Activated T-cell treated with anti-CD3 and anti-CD28 coated beads for 4 hours (primary cell): ENCODE measurements around the gene TCF7L2.

Experiments used
- DNase-seq: peaks from one replicate; pipeline ENCODE4 v3.0.0-alpha.2; 2020

The TCF7L2 gene

GRCh38 chr10:112949143-112949823, 764 bp upstream of the TCF7L2 start:
- DNase-seq: no peak

DNA sequence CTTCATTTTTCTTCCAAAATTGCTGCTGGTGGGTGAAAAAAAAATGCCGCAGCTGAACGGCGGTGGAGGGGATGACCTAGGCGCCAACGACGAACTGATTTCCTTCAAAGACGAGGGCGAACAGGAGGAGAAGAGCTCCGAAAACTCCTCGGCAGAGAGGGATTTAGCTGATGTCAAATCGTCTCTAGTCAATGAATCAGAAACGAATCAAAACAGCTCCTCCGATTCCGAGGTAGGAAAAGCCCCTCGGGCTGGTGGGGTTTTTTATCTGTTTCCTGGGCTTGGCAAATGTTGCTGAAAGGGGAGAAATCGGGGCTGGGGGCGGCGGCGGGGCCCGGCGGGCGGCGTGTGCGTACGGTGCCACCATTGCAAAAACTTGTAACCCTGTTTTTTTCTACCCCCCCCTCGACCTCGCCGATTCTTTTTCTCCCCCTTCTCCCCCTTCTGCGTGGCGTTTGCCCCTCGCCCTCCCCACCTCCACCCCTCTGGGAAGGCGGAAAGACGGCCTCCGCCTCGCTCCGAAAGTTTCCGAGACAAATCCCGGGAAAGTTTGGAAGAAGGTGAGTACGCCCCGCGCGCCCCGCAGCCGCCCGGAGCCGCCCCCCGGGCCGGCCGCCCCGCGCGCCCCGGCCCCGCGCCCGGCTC, 789 bp downstream of the TCF7L2 start:
- peak; percentile 16 for DNase-seq

DNA sequence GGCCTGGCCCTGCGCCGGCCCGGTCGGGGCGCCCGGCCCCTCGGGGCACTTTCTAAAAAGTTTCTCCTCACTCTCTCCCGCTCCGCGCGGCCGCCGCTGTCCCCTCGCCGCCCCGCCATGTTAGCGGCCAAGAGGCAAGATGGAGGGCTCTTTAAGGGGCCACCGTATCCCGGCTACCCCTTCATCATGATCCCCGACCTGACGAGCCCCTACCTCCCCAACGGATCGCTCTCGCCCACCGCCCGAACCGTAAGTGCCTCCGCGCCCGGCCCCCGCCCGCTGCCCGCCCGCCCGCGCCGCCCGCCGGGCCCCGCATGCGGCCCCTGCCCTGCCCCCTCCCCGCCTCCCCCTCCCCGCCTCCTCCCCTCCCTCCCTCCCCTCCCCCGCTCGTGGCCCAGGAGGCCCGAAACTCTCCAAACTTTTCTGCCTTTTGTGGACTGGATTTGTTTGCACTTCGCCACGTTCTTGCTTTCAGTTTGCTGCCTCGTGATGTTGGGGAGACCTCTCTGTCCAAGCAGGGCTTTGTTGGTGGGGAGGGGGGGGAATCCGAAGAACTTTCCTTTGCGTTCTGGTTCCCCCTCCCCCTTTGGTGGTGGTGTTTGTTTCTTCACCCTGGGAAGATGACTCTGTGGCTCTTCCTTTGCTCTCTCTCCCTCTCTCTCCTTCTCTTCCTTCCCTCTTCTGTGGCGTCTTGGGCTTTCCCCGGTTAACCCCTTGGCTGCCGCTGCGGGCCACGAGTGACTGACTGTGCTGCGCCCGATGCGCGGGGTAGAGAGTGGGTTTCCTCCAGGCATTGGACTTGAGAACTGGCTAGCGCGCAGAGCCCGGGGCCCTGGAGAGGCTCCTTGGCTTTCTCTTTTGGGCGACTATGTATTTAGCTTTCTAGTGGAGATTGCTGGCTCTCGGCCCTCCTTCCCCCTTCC, 1.6 kb downstream of the TCF7L2 start:
- DNase-seq: peak; percentile 7

- DNase-seq: no peak
These were observed 2.5 kb downstream of the TCF7L2 start for GRCh38 chr10:112952282-112953173.

- no peak for DNase-seq
These were observed 3.4 kb downstream of the TCF7L2 start for GRCh38 chr10:112953174-112954159.

DNA sequence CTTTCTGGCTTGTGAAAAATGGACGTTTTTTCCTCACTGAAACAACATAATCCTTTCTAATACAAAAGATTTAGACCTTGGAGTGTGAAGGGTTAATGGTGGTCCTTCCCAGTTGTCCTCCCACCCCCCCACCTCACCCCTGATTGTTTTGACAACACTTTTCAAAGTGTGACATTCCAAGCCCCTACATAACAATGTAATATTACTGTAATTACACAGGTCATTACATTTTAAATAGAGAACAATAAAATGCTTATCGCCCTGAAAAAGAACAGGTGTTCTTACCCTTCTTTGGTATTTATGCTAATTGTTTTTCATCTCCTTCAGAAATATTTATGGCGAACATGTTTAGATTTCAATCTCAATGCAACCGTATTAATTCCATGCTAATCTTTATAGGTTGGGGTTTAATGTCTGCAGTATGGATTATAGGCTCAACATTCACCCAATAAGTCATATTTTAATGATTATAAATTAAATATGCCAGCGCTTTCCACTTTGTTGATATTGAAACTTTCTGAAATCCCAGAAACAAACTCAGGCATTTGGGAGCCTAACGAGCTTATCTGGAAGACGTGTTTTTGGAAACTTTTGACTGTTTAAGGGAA, 5.0 kb downstream of the TCF7L2 start:
- no peak for DNase-seq

DNA sequence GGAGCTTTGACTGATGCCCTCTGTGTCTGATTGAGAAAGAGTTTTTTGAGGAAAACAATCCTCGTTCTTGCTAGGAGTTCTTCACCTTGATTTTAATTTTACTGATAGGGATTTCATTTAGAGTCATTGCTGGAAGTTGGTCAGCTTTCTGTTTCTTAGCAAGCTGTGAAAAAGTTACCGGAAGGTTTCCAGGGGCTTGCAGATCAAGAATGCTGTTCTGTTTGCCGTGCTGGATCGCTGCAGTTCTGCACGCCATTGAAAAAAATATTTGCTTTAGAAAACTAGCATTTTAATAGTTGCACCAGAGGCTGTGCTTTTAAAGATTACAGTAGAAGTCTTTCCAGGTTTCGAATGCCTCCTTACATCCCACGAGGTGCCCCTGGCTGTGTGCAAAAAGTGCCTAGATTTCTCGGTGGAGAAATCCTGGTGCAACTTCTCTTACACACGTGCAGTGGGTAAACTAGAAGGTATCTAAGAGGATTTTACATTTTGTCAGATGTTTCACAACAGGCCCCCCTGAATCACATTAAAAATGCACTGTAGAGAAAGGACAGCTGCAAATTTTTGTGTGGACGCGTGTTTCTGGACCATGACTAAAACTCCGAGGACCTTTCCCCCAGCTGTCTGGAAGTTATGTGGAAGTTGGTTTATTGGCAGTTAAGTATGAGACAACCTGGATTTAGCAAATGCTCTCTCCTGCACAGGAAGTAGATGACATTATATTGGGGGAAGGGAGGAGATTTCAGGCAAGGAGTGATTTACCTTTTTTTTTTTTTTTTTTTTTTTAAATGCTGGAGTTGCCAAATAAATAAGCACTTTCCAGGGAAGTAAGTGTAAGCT, 5.8 kb downstream of the TCF7L2 start:
- DNase-seq: no peak

GRCh38 chr10:112956631-112957350, 6.7 kb downstream of the TCF7L2 start:
- no peak for DNase-seq

DNA sequence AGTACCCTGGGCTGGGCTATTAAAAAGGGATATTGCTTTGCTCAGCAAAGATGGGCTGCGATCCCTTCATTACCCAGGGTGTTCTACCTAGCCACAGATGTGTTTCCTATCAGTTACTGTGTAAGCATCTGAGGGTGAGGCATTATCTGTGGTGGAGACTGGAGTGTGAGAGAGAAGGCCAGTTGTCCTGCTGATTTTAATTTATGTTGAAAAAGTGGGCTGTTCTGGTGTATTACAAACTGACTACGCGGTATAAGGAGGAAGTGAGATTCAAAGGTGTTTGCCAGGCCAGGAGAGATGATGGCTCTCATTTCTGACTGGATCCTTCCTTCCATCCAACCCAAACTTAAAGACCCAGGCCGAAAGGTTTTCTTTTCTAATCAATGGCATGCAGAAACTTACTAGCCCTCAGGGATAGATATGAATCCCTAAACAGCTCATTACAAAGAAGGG, 7.6 kb downstream of the TCF7L2 start:
- no peak for DNase-seq

DNA sequence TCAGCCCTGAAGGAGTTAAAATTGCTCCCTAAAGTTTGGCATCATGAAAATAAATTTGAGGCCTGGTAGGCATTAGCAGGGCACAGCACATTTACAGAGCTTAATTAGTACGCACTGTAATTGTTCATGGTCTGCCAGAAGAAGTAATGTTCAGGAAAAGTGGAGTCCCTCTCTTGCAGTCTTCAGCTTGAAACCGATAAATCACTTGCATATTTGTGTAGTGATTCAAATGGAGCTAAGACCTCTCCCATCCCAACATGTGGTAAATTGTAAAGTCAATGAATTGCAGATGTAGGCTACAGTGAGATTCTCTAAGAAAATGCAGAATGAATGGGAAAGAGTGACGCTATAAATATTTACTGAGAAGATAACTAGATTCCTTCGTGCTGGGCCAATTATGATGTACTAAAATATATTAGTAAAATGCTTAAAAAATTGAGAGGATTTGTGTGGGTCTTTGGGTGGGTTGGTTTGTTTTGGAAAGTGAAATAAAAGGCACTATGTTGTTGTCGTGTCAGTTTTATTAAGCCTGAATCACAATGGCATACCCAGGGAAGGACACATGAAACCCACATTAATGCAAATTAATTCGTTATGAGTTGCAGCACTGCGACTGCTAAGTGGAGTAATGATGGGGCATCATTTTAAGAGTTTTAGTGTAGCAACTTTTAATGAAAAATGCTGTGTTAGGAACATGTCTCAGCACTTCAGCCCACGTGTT, 8.4 kb downstream of the TCF7L2 start:
- no peak for DNase-seq

GRCh38 chr10:112959207-112959838, 9.3 kb downstream of the TCF7L2 start:
- no peak for DNase-seq

DNA sequence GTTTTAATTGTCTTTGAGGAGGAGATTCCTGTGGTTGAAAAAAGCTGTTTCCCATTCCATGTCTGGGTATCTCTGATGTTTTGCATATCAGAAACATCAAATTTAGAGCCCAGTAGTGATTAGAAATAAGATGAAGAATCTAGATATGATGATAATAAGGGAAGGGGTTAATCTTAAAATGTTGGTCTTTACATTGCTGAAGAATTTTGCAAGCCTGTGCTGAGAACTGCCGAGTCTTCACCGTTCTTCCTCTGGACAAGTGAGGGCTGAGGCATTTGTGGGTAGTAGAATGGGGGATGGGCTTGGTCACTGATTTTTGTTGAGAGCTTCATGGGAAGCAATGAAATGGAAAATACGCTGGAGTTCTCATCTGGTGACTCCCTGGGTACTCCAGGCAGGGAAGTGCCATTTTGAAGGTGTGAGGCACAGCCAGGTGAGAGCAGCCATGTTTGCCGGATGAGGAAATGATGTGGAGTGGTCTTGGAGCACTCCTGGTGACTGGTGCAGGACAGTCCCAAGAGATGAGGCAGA, 10.2 kb downstream of the TCF7L2 start:
- DNase-seq: no peak

- no peak for DNase-seq
These were observed 11.6 kb downstream of the TCF7L2 start for GRCh38 chr10:112961609-112962008.

DNA sequence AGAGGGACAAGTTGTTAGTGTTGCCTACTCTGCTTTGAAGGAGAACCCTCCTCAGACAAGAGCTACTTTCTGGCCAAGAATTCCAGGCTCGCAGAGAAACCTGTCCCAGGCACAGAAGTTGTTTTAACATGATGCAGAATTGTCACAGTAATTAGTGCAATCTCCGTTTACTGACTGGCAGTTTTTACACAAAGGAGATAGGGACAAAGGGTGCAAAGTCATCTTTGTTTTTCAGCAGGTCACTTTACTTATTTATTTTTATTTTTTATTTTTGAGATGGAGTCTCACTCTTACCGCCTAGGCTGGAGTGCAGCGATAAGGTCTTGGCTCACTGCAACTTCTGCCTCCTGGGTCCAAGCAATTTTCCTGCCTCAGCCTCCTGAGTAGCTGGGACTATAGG, 12.3 kb downstream of the TCF7L2 start:
- no peak for DNase-seq

DNA sequence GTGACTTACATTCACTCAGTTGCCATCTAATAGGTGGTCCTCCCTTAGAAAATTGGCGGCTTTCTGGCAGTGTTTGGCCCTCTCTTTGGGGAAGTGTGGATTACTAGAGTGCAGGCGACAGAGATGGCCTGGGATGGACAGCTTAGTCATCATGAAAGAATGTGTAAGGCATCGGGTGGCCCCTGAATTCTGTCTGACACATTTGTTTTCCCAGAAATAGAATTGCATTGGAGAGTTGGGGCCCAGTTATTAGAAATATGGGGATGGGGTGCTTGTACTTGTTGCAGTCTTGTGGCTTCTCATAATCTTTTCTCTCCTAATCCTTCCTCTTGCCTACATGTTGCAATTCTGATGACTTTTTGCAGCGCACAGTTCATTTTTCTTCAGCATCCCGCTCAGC, 13.8 kb downstream of the TCF7L2 start:
- no peak for DNase-seq

DNA sequence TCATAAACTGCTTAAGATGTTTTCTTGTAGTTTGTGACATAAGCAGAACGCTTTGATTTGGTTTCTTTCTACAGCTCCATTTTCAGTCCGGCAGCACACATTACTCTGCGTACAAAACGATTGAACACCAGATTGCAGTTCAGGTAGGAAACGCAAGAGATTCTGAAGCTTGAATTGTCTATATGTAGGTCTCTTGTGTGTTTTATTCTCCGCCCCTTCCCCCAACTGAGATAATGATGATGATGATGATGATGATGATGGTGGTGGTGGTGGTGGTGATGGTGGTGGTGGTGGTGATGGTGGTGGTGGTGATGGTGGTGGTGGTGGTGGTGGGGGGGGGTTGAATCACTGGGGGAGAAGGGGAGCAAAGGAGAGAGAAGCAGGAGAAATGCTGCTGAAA, 14.4 kb downstream of the TCF7L2 start:
- no peak for DNase-seq

- DNase-seq: no peak
These were observed 16.3 kb downstream of the TCF7L2 start for GRCh38 chr10:112966194-112966855.
